Measurements from ENCODE around the gene PRKN.
A peak's percentile ranks its signal among the peaks of the same experiment; 100 is the strongest.

The PRKN gene

DNA sequence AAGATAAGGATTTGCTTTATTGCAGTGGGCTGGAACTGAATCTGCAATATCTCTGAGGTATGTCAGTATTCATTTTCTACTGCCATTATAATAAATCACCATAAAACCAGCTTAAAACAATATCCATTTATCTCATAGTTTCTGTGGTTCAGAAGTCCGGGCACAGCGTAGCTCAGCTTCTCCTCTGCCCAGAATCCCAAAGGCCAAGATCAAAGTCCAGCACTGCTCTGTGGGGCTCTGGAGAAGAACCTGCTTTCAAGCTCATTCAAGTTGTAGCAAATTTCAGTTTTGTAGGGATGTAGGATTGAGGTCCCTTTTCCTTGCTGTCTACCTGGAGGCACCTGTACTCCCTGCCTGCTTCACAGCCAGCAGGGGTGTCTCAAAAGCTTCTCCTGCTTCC lies 1113.9 kb downstream of the PRKN start:
- no peaks in the 10 kb centered on the region for H3K4me1 ChIP-seq (ENCODE audit: low read length)
- H3K4me2 ChIP-seq (ENCODE audit: low read length), result no peak overlapping the region
- no peak overlapping the region for H2AFZ ChIP-seq (ENCODE audit: low read depth, low read length)
- TF ChIP-seq, protein P1, sequence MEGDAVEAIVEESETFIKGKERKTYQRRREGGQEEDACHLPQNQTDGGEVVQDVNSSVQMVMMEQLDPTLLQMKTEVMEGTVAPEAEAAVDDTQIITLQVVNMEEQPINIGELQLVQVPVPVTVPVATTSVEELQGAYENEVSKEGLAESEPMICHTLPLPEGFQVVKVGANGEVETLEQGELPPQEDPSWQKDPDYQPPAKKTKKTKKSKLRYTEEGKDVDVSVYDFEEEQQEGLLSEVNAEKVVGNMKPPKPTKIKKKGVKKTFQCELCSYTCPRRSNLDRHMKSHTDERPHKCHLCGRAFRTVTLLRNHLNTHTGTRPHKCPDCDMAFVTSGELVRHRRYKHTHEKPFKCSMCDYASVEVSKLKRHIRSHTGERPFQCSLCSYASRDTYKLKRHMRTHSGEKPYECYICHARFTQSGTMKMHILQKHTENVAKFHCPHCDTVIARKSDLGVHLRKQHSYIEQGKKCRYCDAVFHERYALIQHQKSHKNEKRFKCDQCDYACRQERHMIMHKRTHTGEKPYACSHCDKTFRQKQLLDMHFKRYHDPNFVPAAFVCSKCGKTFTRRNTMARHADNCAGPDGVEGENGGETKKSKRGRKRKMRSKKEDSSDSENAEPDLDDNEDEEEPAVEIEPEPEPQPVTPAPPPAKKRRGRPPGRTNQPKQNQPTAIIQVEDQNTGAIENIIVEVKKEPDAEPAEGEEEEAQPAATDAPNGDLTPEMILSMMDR (IDR thresholded peaks at IDR 0.05; ENCODE audit: low read depth, low read length), result no peak
- no peak for TF ChIP-seq EZH2phosphoT487 (IDR thresholded peaks at IDR 0.05; ENCODE audit: low read depth)
- no peaks in the 10 kb centered on the region for H3K79me2 ChIP-seq (ENCODE audit: low read length)
- no peaks in the 10 kb centered on the region for H3K9me3 ChIP-seq (ENCODE audit: insufficient read depth, low read length)
- no peaks in the 10 kb centered on the region for H3K36me3 ChIP-seq (replicated peaks; ENCODE audit: low read depth, low read length)
- no peaks in the 10 kb centered on the region for H3K27me3 ChIP-seq (ENCODE audit: low read depth, low read length)
- no peak overlapping the region for H3K4me3 ChIP-seq (ENCODE audit: low read length)
- no peak overlapping the region for H3K9ac ChIP-seq (ENCODE audit: low read length)
- H3K27ac ChIP-seq (ENCODE audit: low read length), result no peak overlapping the region
- no peaks in the 10 kb centered on the region for H4K20me1 ChIP-seq (ENCODE audit: insufficient read depth, low read length)

DNA sequence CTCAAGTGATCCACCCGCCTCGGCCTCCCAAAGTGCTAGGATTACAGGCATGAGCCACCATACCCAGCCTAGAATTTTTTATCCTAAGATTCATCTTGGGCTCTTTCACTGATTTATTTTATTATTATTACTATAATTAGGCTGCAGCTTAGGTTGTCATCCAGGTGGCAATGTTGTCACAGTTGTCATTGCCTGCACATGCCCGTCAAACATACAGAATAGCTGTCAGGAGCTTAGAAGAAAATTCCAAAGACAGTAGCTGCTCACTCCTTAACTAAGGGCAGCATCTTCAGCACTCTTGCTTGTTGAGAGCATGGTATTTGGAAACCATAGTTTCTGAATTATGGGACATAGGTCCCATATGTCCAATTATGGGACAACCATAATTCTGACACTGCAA lies 1118.8 kb downstream of the PRKN start:
- H3K79me2 ChIP-seq (ENCODE audit: low read length), result no peaks in the 10 kb centered on the region
- H3K9ac ChIP-seq (ENCODE audit: low read length), result no peak overlapping the region
- H3K4me3 ChIP-seq (ENCODE audit: low read length), result no peak overlapping the region
- H3K27ac ChIP-seq (ENCODE audit: low read length), result no peak overlapping the region
- H4K20me1 ChIP-seq (ENCODE audit: insufficient read depth, low read length), result no peaks in the 10 kb centered on the region
- TF ChIP-seq, protein P1 (IDR thresholded peaks at IDR 0.05; ENCODE audit: low read depth, low read length), result no peak
- no peak for TF ChIP-seq EZH2phosphoT487 (IDR thresholded peaks at IDR 0.05; ENCODE audit: low read depth)
- no peaks in the 10 kb centered on the region for H3K36me3 ChIP-seq (replicated peaks; ENCODE audit: low read depth, low read length)
- no peak overlapping the region for H3K4me2 ChIP-seq (ENCODE audit: low read length)
- no peak overlapping the region for H2AFZ ChIP-seq (ENCODE audit: low read depth, low read length)
- no peaks in the 10 kb centered on the region for H3K9me3 ChIP-seq (ENCODE audit: insufficient read depth, low read length)
- H3K27me3 ChIP-seq (ENCODE audit: low read depth, low read length), result no peaks in the 10 kb centered on the region
- H3K4me1 ChIP-seq (ENCODE audit: low read length), result no peaks in the 10 kb centered on the region

DNA sequence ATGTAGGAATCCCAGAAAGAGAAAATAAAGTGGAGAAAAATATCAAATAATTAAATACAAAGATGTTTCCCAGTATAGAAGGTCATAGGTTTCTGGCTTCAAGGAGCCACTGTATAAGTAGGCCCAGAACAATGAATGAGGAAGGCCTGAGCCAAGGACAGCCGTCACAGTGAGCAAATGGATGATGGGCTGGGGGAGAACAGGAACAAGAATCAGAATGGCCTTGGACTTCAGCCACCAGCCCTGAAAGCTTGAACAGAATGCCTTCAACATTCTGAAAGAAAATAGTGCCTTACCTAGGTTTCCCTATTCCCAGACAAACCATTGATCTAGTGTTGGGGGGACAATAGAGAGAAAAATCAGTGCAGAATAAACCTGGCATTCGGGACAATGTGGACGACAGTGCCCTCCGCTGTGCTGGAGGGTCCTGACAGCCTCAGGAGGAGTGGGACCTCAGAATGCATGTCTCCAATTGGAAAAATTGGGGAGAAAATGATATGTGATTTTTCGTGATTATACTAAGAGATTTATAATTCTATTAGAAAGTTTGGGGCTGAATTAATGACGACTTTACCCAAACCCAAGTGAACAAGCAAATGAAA lies 1119.8 kb downstream of the PRKN start:
- Histone ChIP-seq H3K36me3 (replicated peaks; ENCODE audit: low read depth, low read length) (no peaks in the 10 kb centered on the region), H3K4me1 (ENCODE audit: low read length) (no peaks in the 10 kb centered on the region), H3K27me3 (ENCODE audit: low read depth, low read length) (no peaks in the 10 kb centered on the region), H4K20me1 (ENCODE audit: insufficient read depth, low read length) (no peaks in the 10 kb centered on the region), H3K4me3 (ENCODE audit: low read length) (no peak overlapping the region), H3K9ac (ENCODE audit: low read length) (no peak overlapping the region), H3K4me2 (ENCODE audit: low read length) (no peak overlapping the region), H3K79me2 (ENCODE audit: low read length) (no peaks in the 10 kb centered on the region), H2AFZ (ENCODE audit: low read depth, low read length) (no peak overlapping the region), H3K9me3 (ENCODE audit: insufficient read depth, low read length) (no peaks in the 10 kb centered on the region), H3K27ac (ENCODE audit: low read length) (no peak overlapping the region)
- no peak for TF ChIP-seq EZH2phosphoT487 (IDR thresholded peaks at IDR 0.05; ENCODE audit: low read depth)
- TF ChIP-seq, protein P1 (IDR thresholded peaks at IDR 0.05; ENCODE audit: low read depth, low read length), result peak; percentile 7; the same call in 1 of the 2 replicates

DNA sequence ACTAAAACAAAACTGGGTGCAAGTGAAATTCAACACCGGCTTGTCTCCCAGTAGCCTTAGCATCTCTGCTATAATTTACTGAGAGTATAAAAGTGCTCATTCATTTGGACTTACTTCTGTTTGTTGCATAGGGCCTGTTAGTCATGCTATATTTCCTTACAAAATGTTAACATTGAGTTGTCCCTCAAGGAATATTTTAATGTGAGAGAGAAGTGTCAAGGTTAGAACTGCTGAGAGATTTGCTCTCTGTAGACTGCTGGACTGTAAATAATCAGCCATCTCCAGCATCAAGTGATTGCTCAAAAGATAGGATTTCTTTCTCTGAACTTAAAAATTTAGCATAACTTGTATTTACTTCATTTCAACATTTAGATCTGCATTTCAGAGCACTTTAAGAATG lies 1125.2 kb downstream of the PRKN start:
- Histone ChIP-seq H2AFZ (ENCODE audit: low read depth, low read length) (no peak overlapping the region), H3K4me1 (ENCODE audit: low read length) (no peaks in the 10 kb centered on the region), H3K4me3 (ENCODE audit: low read length) (no peak overlapping the region), H3K4me2 (ENCODE audit: low read length) (no peak overlapping the region), H3K9me3 (ENCODE audit: insufficient read depth, low read length) (no peaks in the 10 kb centered on the region), H3K27me3 (ENCODE audit: low read depth, low read length) (no peaks in the 10 kb centered on the region), H3K79me2 (ENCODE audit: low read length) (no peaks in the 10 kb centered on the region), H3K9ac (ENCODE audit: low read length) (no peak overlapping the region), H3K27ac (ENCODE audit: low read length) (no peak overlapping the region), H3K36me3 (replicated peaks; ENCODE audit: low read depth, low read length) (no peaks in the 10 kb centered on the region), H4K20me1 (ENCODE audit: insufficient read depth, low read length) (no peaks in the 10 kb centered on the region)
- TF ChIP-seq EZH2phosphoT487 (IDR thresholded peaks at IDR 0.05; ENCODE audit: low read depth), result no peak
- TF ChIP-seq, protein P1 (IDR thresholded peaks at IDR 0.05; ENCODE audit: low read depth, low read length), result no peak

Measured in OCI-LY3 (cell line).